HEK293T (cell line): ENCODE data around the gene SLC6A12.

ENCODE experiments used
- CTCF ChIA-PET: fragments of 350-600 bp; formaldehyde crosslinking; extraction: SDS; loops from one replicate; lab custom pipeline; 2021; ENCODE audit warnings: antibody characterized with exemption, inconsistent platforms; lab: Yijun Ruan, JAX
- POLR2A ChIA-PET: fragments of 350-600 bp; formaldehyde crosslinking; extraction: SDS; loops from one replicate; lab custom pipeline; 2020; ENCODE audit warnings: antibody characterized with exemption, inconsistent platforms; lab: Yijun Ruan, JAX
- DNase-seq: peaks from one replicate; pipeline ENCODE4 v3.0.0; 2012; ENCODE audit warnings: mixed read lengths; ENCODE audit errors: extremely low spot score
- ARNT ChIP-seq: fragments of 450-650 bp; IDR thresholded peaks from 2 replicates; pipeline ENCODE4 v1.6.1; 2017; ENCODE audit warnings: mild to moderate bottlenecking
- BHLHE40 ChIP-seq: fragments of 450-650 bp; IDR thresholded peaks from 2 replicates; pipeline ENCODE4 v1.6.1; 2016; ENCODE audit warnings: mild to moderate bottlenecking, moderate library complexity, borderline replicate concordance
- ELF4 ChIP-seq: fragments of 450-650 bp; IDR thresholded peaks from 2 replicates; pipeline ENCODE4 v1.6.1; 2017; ENCODE audit warnings: antibody characterized with exemption
- FOXK2 ChIP-seq: fragments of 450-650 bp; IDR thresholded peaks from 2 replicates; pipeline ENCODE4 v1.6.1; 2016; ENCODE audit warnings: mild to moderate bottlenecking
- FOXM1 ChIP-seq: fragments of 450-650 bp; IDR thresholded peaks from 2 replicates; pipeline ENCODE4 v1.6.1; 2017; ENCODE audit warnings: mild to moderate bottlenecking, borderline replicate concordance
- HDGF ChIP-seq: fragments of 450-650 bp; IDR thresholded peaks from 2 replicates; pipeline ENCODE4 v1.6.1; 2017; ENCODE audit warnings: antibody characterized with exemption, borderline replicate concordance
- L3MBTL2 ChIP-seq: fragments of 450-650 bp; conservative IDR thresholded peaks from 2 replicates; pipeline ENCODE4 v1.6.1; 2016; ENCODE audit warnings: mild to moderate bottlenecking
- LEF1 ChIP-seq: fragments of 450-650 bp; IDR thresholded peaks from 2 replicates; pipeline ENCODE4 v1.6.1; 2017; ENCODE audit warnings: mild to moderate bottlenecking, borderline replicate concordance
- NFRKB ChIP-seq: fragments of 450-650 bp; IDR thresholded peaks from 2 replicates; pipeline ENCODE4 v1.6.1; 2016; ENCODE audit warnings: mild to moderate bottlenecking, moderate library complexity
- SP1 ChIP-seq: fragments of 450-650 bp; IDR thresholded peaks from 2 replicates; pipeline ENCODE4 v1.6.1; 2017
- SUZ12 ChIP-seq: fragments of 450-650 bp; IDR thresholded peaks from 2 replicates; pipeline ENCODE4 v1.6.1; 2016; ENCODE audit warnings: mild to moderate bottlenecking
- TARDBP ChIP-seq: fragments of 450-650 bp; IDR thresholded peaks from 2 replicates; pipeline ENCODE4 v1.6.1; 2016
- ZNF384 ChIP-seq: fragments of 450-650 bp; IDR thresholded peaks from 2 replicates; pipeline ENCODE4 v1.6.1; 2016

SLC6A12 gene

GRCh38 chr12:143964-144649 is 69.8 kb downstream of the SLC6A12 start:
- POLR2A ChIA-PET, result no interaction called here
- DNase-seq, result no peak
- CTCF ChIA-PET, result interaction anchor here (1.3 kb wide), 1 partner anchor 22 kb away, joined by 3 read pairs; no protein-coding TSS in a partner anchor
- TF ChIP-seq L3MBTL2, result no peak
- TF ChIP-seq ZNF384, result no peak
- no peak for TF ChIP-seq FOXM1
- no peak for TF ChIP-seq ARNT
- no peak for TF ChIP-seq BHLHE40
- TF ChIP-seq HDGF, result no peak
- TF ChIP-seq TARDBP, result no peak
- TF ChIP-seq SP1, result no peak
- no peak for TF ChIP-seq NFRKB
- TF ChIP-seq SUZ12, result no peak
- no peak for TF ChIP-seq FOXK2
- no peak for TF ChIP-seq ELF4

GRCh38 chr12:140162-140561 is 73.8 kb downstream of the SLC6A12 start:
- no peak for DNase-seq
- TF ChIP-seq ARNT (no peak), ELF4 (no peak), LEF1 (no peak), TARDBP (no peak), FOXM1 (no peak)
- ChIA-PET CTCF (interaction anchor here (1.0 kb wide), 1 partner anchor 12 kb away, joined by 3 read pairs; no protein-coding TSS in a partner anchor), POLR2A (no interaction called here)
